Measurements from ENCODE around the gene WNK2.

The WNK2 gene

DNA sequence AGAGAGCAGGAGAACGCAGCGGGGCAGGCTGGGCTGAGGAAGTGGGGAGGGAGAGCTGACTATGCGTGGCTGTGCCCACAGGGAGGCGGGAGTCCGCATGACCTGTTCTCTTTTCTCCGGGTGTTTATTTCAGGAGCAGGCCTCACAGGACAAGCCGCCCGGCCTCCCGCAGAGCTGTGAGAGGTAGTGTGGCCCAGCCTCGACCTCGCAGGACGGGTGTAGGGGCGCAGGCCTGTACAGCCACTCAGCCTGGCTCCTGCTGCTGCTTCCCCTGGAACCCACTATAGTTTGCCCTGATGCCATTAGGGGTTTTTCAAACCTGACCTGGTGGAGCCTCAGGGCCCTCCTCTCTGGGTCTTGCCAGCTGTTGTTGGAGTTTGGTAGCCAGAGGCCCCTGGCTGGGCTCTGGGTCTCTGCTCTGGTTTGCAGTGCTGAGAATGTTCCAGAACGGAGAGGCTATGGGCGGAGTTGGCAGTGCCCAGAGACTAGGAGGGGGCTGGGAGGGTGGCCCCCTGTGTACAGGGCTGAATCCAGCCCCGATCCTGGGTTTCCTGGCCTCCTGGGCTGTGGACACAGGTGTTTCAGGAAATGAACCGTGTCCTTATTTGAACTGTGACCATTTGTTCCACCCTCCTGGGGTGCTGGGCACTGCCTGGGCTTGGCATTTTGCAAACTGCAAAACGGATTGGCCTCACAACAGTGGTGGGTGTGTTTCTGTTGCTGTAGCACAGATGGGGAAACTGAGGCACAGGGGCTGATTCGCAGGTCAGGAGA, 78.8 kb downstream of the WNK2 start:
- DNase-seq (ENCODE audit: low spot score) (no peak), ATAC-seq (ENCODE audit: low read depth) (no peak)
- peaks cover 4% of the 10 kb centered on the region for H3K4me1 ChIP-seq (ENCODE audit: insufficient read depth, poor library complexity, severe bottlenecking)
- H3K9me3 ChIP-seq (ENCODE audit: severe bottlenecking) = no peaks in the 10 kb centered on the region
- H3K36me3 ChIP-seq (ENCODE audit: low read depth) = no peaks in the 10 kb centered on the region
- no peak overlapping the region for H3K4me3 ChIP-seq (ENCODE audit: severe bottlenecking)
- TF ChIP-seq, protein P1, sequence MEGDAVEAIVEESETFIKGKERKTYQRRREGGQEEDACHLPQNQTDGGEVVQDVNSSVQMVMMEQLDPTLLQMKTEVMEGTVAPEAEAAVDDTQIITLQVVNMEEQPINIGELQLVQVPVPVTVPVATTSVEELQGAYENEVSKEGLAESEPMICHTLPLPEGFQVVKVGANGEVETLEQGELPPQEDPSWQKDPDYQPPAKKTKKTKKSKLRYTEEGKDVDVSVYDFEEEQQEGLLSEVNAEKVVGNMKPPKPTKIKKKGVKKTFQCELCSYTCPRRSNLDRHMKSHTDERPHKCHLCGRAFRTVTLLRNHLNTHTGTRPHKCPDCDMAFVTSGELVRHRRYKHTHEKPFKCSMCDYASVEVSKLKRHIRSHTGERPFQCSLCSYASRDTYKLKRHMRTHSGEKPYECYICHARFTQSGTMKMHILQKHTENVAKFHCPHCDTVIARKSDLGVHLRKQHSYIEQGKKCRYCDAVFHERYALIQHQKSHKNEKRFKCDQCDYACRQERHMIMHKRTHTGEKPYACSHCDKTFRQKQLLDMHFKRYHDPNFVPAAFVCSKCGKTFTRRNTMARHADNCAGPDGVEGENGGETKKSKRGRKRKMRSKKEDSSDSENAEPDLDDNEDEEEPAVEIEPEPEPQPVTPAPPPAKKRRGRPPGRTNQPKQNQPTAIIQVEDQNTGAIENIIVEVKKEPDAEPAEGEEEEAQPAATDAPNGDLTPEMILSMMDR (IDR thresholded peaks at IDR 0.05; ENCODE audit: poor library complexity, severe bottlenecking) = no peak
- no peak overlapping the region for H3K27ac ChIP-seq (ENCODE audit: poor library complexity, severe bottlenecking)
- H3K27me3 ChIP-seq (ENCODE audit: insufficient read depth, poor library complexity, severe bottlenecking) = no peaks in the 10 kb centered on the region

- DNase-seq (ENCODE audit: low spot score) = no peak
- Histone ChIP-seq H3K36me3 (ENCODE audit: low read depth) (no peaks in the 10 kb centered on the region), H3K27me3 (ENCODE audit: insufficient read depth, poor library complexity, severe bottlenecking) (no peaks in the 10 kb centered on the region), H3K27ac (ENCODE audit: poor library complexity, severe bottlenecking) (no peak overlapping the region), H3K4me1 (ENCODE audit: insufficient read depth, poor library complexity, severe bottlenecking) (no peaks in the 10 kb centered on the region), H3K4me3 (ENCODE audit: severe bottlenecking) (no peak overlapping the region), H3K9me3 (ENCODE audit: severe bottlenecking) (no peaks in the 10 kb centered on the region)
- TF ChIP-seq, protein P1 (IDR thresholded peaks at IDR 0.05; ENCODE audit: poor library complexity, severe bottlenecking) = no peak
- no peak for ATAC-seq (ENCODE audit: low read depth)
Observed at GRCh38 chr9:93263334-93264229, 79.6 kb downstream of the WNK2 start.

- H3K9me3 ChIP-seq (ENCODE audit: severe bottlenecking) = no peaks in the 10 kb centered on the region
- ATAC-seq (ENCODE audit: low read depth) = no peak
- H3K36me3 ChIP-seq (ENCODE audit: low read depth) = no peaks in the 10 kb centered on the region
- H3K4me3 ChIP-seq (ENCODE audit: severe bottlenecking) = no peak overlapping the region
- no peak overlapping the region for H3K27ac ChIP-seq (ENCODE audit: poor library complexity, severe bottlenecking)
- TF ChIP-seq, protein P1 (IDR thresholded peaks at IDR 0.05; ENCODE audit: poor library complexity, severe bottlenecking) = no peak
- DNase-seq (ENCODE audit: low spot score) = no peak
- no peaks in the 10 kb centered on the region for H3K4me1 ChIP-seq (ENCODE audit: insufficient read depth, poor library complexity, severe bottlenecking)
- no peaks in the 10 kb centered on the region for H3K27me3 ChIP-seq (ENCODE audit: insufficient read depth, poor library complexity, severe bottlenecking)
Observed at GRCh38 chr9:93264338-93265125, 80.6 kb downstream of the WNK2 start.

- no peak for ATAC-seq (ENCODE audit: low read depth)
- no peak overlapping the region for H3K27ac ChIP-seq (ENCODE audit: poor library complexity, severe bottlenecking)
- TF ChIP-seq, protein P1 (IDR thresholded peaks at IDR 0.05; ENCODE audit: poor library complexity, severe bottlenecking) = no peak
- no peak overlapping the region for H3K4me3 ChIP-seq (ENCODE audit: severe bottlenecking)
- H3K4me1 ChIP-seq (ENCODE audit: insufficient read depth, poor library complexity, severe bottlenecking) = no peaks in the 10 kb centered on the region
- no peaks in the 10 kb centered on the region for H3K9me3 ChIP-seq (ENCODE audit: severe bottlenecking)
- no peak for DNase-seq (ENCODE audit: low spot score)
- no peaks in the 10 kb centered on the region for H3K36me3 ChIP-seq (ENCODE audit: low read depth)
- H3K27me3 ChIP-seq (ENCODE audit: insufficient read depth, poor library complexity, severe bottlenecking) = no peaks in the 10 kb centered on the region
Observed at GRCh38 chr9:93265301-93265971, 81.5 kb downstream of the WNK2 start.
